ENCODE data around the gene SLX4.

DNA sequence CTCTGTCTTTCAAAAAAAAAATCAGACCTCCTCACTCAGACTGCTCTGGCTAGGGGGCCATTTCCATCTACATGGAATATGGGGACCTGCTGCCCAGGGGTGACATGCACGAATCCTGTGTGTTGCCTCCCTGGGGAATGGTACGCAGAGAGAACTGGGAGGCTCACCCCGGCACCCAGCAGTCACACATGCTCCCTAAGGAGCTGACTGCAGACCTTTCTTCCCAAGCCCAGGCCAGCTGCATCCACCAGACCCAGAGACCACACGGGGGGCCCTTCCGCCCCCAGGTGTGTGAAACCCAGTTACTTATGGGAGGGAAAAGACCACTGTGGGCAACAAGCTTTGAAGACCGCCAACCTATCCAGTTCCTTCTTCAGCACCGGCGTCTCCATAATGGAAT, 27.0 kb downstream of the SLX4 start:
- TF ChIP-seq, protein P1, sequence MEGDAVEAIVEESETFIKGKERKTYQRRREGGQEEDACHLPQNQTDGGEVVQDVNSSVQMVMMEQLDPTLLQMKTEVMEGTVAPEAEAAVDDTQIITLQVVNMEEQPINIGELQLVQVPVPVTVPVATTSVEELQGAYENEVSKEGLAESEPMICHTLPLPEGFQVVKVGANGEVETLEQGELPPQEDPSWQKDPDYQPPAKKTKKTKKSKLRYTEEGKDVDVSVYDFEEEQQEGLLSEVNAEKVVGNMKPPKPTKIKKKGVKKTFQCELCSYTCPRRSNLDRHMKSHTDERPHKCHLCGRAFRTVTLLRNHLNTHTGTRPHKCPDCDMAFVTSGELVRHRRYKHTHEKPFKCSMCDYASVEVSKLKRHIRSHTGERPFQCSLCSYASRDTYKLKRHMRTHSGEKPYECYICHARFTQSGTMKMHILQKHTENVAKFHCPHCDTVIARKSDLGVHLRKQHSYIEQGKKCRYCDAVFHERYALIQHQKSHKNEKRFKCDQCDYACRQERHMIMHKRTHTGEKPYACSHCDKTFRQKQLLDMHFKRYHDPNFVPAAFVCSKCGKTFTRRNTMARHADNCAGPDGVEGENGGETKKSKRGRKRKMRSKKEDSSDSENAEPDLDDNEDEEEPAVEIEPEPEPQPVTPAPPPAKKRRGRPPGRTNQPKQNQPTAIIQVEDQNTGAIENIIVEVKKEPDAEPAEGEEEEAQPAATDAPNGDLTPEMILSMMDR (IDR thresholded peaks at IDR 0.05) = no peak
- no peak for TF ChIP-seq POLR2A (IDR thresholded peaks at IDR 0.05)

Measured in lower leg skin (tissue), 3 donors.